DOHH2 (cell line): ENCODE data around the gene CXCL8.

Source experiments
- EZH2phosphoT487 ChIP-seq: fragments of 200-600 bp; sonication (generic); IDR thresholded peaks from 2 replicates; pipeline ENCODE4 v1.6.1; 2017; ENCODE audit warnings: borderline replicate concordance, mild to moderate bottlenecking, antibody characterized with exemption, low read length, moderate library complexity, mixed read lengths
- TF ChIP-seq, protein P1 (sequence below): fragments of 200-600 bp; sonication (generic); IDR thresholded peaks from one replicate; pipeline ENCODE4 v1.5.1; 2014; ENCODE audit warnings: antibody characterized with exemption, mild to moderate bottlenecking, low read depth, low read length; ENCODE audit not compliant: poor library complexity, severe bottlenecking

- TF ChIP-seq EZH2phosphoT487: no peak
- TF ChIP-seq, protein P1, sequence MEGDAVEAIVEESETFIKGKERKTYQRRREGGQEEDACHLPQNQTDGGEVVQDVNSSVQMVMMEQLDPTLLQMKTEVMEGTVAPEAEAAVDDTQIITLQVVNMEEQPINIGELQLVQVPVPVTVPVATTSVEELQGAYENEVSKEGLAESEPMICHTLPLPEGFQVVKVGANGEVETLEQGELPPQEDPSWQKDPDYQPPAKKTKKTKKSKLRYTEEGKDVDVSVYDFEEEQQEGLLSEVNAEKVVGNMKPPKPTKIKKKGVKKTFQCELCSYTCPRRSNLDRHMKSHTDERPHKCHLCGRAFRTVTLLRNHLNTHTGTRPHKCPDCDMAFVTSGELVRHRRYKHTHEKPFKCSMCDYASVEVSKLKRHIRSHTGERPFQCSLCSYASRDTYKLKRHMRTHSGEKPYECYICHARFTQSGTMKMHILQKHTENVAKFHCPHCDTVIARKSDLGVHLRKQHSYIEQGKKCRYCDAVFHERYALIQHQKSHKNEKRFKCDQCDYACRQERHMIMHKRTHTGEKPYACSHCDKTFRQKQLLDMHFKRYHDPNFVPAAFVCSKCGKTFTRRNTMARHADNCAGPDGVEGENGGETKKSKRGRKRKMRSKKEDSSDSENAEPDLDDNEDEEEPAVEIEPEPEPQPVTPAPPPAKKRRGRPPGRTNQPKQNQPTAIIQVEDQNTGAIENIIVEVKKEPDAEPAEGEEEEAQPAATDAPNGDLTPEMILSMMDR: no peak
These were observed 12.7 kb upstream of the CXCL8 start for GRCh38 chr4:73727685-73728084.
